Activated T-helper 9 cell treated with anti-CD3 and anti-CD28 coated beads, Interleukin-2, amount 50 U/mL, for 16 hours (primary cell): ENCODE data around the gene GPHN.

Experiments used
- DNase-seq: peaks from one replicate; pipeline ENCODE4 v3.0.0-alpha.2; 2020; ENCODE audit warnings: low read depth

Gene GPHN

GRCh38 chr14:66507722-66508546 lies at the start of gene GPHN:
Gene GPHN, plus strand, starts transcription at chr14:66508147.
- peak; percentile 85 for DNase-seq

GRCh38 chr14:66459603-66460002 lies 48.3 kb upstream of the GPHN start:
- no peak for DNase-seq

- DNase-seq: no peak
These were observed 43.7 kb upstream of the GPHN start for GRCh38 chr14:66464261-66464660.

- DNase-seq: no peak
These were observed 39.1 kb upstream of the GPHN start for GRCh38 chr14:66468778-66469367.

GRCh38 chr14:66471584-66471983 lies 36.4 kb upstream of the GPHN start:
- no peak for DNase-seq

GRCh38 chr14:66472251-66472650 lies 35.7 kb upstream of the GPHN start:
- DNase-seq: no peak

GRCh38 chr14:66473223-66473622 lies 34.7 kb upstream of the GPHN start:
- no peak for DNase-seq

GRCh38 chr14:66476964-66477363 lies 31.0 kb upstream of the GPHN start:
- no peak for DNase-seq

- no peak for DNase-seq
These were observed 30.4 kb upstream of the GPHN start for GRCh38 chr14:66477567-66477966.

- no peak for DNase-seq
These were observed 25.1 kb upstream of the GPHN start for GRCh38 chr14:66482873-66483272.

- no peak for DNase-seq
These were observed 24.6 kb upstream of the GPHN start for GRCh38 chr14:66483322-66483721.

- no peak for DNase-seq
These were observed 22.9 kb upstream of the GPHN start for GRCh38 chr14:66485029-66485428.

GRCh38 chr14:66485910-66486421 lies 22.0 kb upstream of the GPHN start, which contains the start of gene CCDC196:
Gene CCDC196, plus strand, starts transcription at chr14:66486371. Its CDS starts 132 bp downstream, at chr14:66486503.
- no peak for DNase-seq

- no peak for DNase-seq
These were observed 20.8 kb upstream of the GPHN start for GRCh38 chr14:66487164-66487563.

- no peak for DNase-seq
These were observed 17.5 kb upstream of the GPHN start for GRCh38 chr14:66490143-66491111.

- no peak for DNase-seq
These were observed 14.2 kb upstream of the GPHN start for GRCh38 chr14:66493750-66494149.

- DNase-seq: no peak
These were observed 12.5 kb upstream of the GPHN start for GRCh38 chr14:66495218-66496098.

- DNase-seq: no peak
These were observed 11.6 kb upstream of the GPHN start for GRCh38 chr14:66496188-66496807.

GRCh38 chr14:66496911-66497310 lies 11.0 kb upstream of the GPHN start:
- no peak for DNase-seq

GRCh38 chr14:66498311-66498710 lies 9.6 kb upstream of the GPHN start:
- DNase-seq: no peak

GRCh38 chr14:66501592-66501991 lies 6.4 kb upstream of the GPHN start:
- no peak for DNase-seq
